DMS 273 treated with DMSO at 0.1 percent for 48 hours (cell line): ENCODE results near the gene SCNN1G.
"Not testable (repeated sequence)": the region's sequence is repeated elsewhere in the genome, so short reads cannot be mapped to it uniquely, and the experiment has no call there.

Source experiments
- DNase-seq: peaks from one replicate; lab custom pipeline; 2025; lab: John Stamatoyannopoulos, UW

SCNN1G gene

DNA sequence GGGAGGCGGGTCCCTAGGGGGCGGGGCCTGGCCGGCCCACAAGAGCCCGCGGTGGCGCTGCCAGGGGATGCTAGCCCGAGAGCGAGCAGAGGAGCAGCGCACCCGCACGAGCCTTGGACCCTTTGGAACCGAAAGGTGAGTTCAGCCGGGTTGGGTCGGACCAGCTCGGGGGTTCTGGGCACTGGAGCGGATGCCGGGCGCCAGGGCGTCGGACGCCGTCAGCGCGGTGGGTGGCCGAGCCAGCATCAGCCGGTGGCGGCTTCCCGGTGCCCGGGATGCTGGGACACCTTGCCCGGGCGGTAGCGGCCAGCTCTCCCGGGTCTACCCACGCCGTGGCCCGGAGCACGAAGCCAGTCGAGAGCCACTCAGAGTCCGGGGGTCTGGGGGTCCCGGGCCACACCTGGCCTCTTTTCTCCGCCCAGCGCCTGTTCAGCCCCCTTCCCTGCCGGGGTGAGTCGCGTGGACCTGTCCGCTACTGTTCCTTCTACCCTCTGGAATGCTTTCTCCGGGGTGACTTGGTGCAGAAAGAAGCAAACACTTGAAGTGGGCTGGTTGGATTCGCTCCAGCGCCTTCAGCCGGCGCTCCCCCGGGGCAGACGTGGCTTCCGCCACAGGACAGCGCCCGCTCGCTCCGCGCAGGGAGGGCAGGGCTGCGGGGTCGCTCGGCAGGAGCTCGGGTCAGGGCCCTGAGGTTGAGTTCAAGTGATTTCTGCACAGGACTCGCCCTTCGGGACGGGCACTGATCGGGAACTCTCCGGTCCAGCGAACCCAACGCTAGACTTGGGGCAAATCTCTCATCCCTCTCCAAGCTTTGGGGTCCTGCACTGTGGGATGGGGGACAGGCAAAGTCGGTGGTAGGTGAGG, at the start of gene SCNN1G:
TSS of gene SCNN1G (plus strand) at position 67 of the 864 bp plus-strand sequence. CDS start 3,527 bp downstream, outside the sequence.
- DNase-seq = no peak

DNA sequence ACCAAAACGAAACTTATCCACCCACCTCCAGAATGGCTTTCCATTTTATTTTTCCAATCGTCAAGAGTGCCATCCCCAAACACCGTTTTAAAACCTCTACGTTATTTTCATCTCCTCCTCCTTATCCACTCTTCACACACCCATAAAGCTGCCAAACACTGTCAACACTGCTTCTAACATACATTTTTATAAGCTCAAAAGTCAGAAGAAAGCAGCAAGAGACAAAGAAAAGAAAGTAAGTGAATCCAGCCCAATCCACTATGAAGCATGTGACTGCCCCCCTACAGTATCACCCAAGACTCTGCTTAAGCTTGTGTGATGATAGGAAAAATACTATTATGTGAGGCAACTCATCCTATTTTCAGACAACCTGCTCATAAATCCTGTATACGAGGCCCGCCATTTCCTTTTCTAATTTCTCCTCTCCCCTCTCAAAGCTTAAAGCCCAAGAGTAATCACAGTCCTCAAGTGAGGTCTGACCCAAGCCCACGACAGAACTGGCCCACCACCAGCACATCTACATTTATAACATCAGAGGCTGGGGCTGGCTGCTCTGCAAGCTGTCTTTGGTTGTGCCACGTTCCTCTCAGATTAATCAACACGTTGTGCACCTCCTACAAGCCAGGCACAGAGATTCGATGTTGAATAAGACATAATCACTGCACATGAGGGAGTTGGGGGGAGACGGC, 49.6 kb upstream of the SCNN1G start:
- no peak for DNase-seq

DNA sequence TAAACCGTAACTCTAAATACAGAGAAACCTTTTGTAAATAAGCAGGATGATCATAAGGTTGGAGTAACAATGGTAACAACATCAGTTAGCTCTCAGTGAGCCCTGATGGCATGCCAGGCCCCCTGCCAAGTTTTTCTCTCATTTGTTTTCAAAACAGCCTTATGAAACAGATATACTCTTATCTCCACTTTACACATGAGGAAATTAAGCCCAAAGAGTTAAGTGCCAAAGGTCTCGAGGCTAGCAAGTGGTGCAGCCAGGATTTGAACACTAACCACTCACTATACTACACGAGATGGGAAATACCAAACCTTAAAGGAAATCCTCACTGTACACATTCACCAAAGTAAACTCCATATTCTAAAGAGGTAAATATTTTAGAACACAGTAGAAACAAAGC, 48.3 kb upstream of the SCNN1G start:
- peak; percentile 43 for DNase-seq

GRCh38 chr16:23137256-23137655, 45.3 kb upstream of the SCNN1G start:
- DNase-seq = no peak

GRCh38 chr16:23137818-23138217, 44.7 kb upstream of the SCNN1G start:
- no peak for DNase-seq

DNA sequence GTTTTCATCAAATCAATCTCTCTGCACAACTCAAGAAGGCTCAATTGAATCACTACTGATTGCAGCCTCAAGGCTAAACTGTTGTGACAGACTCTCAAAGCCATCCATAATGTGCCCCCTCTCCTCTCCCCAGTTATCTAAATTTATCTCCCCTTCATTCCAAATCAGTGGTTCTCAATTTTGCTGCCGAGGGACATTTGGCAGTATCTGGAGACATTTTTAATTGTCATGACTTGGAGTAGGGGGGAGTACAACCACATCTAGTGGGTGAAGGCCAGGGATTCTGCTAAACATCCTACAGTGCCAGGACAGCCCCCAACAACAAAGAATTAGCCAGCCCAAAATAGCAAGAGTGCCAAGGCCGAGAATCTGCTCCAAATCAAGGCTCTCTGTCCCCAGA, 42.4 kb upstream of the SCNN1G start:
- DNase-seq = no peak

- DNase-seq = no peak
These were observed 41.5 kb upstream of the SCNN1G start for GRCh38 chr16:23141033-23141432.

GRCh38 chr16:23141500-23141899, 41.0 kb upstream of the SCNN1G start:
- DNase-seq = no peak

GRCh38 chr16:23141959-23142740, 40.4 kb upstream of the SCNN1G start:
- DNase-seq = no peak

DNA sequence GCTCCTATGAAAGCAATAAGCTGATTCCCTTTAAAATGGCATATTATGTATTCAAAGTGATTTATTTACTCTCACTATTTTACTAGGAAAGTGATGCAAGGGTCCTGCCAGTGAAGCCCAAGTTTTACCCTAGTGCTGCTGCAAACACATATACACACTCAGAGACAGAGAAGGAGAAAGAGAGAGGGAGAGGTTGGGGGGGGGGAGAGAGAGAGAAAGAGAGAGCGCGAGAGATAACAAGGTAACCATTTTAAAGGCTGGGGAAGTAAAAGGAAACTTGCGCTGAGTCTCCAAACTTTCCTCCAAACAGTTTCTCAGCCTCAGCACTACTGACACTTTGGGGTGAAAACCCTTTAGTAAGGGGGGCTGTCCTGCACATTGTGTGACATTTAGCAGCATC, 39.2 kb upstream of the SCNN1G start:
- no peak for DNase-seq

GRCh38 chr16:23144393-23144792, 38.2 kb upstream of the SCNN1G start:
- DNase-seq = not testable (repeated sequence)

DNA sequence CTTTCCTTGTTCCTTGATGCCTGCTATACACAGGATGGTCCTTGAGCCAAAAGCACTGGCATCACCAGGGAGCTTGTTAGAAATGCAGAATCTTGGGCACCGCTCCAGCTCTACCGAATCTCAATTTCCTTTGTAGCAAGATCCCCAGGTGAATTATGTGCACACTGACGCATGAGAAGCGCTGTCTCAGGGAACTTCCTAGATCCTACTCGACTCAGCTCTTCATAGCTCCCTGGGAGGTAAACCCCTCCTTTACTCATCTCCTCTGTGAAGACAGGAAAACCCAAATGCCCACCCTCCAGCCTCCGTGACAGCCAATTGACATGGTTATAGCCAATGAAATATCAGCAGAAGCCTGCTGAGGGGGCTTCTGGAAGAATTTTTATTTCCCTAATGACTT, 37.4 kb upstream of the SCNN1G start:
- DNase-seq = no peak

DNA sequence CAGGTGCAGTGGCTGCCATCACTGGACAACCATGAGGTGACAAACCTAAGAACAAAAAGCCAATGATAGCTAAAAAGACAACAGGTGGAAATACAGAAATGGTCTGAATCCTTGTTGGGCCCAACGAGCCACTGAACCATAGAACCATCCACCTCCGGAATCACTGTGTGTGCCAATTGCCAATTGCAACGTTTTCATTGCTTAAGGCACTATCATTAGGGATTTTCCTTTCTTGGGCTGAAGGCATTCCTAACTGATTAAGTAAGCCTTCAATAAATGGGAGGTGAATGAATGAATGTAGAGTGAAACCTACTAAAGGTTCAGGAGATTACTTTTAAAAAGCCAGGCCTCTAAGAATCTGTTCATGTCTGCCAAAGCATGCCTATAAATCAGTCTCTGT, 36.9 kb upstream of the SCNN1G start:
- DNase-seq = no peak

- no peak for DNase-seq
These were observed 35.5 kb upstream of the SCNN1G start for GRCh38 chr16:23146877-23147601.

DNA sequence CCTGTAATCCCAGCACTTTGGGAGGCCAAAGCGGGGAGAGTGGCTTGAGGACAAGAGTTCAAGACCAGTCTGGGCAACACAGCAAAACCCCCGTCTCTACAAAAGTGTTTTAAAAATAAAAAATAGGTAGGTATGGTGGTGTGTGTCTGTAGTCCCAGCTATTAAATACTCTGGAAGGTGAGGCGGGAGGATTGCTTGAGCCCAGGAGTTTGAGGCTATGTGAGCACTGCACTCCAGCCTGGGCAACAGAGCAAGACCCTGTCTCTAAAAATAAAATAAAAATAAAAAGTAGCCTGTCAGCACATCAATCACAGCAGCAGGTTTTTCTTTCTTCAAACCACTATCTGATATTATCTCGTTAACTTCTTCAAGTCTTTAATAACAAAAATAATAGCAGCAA, 34.9 kb upstream of the SCNN1G start:
- no peak for DNase-seq

- DNase-seq = no peak
These were observed 34.4 kb upstream of the SCNN1G start for GRCh38 chr16:23148166-23148512.

DNA sequence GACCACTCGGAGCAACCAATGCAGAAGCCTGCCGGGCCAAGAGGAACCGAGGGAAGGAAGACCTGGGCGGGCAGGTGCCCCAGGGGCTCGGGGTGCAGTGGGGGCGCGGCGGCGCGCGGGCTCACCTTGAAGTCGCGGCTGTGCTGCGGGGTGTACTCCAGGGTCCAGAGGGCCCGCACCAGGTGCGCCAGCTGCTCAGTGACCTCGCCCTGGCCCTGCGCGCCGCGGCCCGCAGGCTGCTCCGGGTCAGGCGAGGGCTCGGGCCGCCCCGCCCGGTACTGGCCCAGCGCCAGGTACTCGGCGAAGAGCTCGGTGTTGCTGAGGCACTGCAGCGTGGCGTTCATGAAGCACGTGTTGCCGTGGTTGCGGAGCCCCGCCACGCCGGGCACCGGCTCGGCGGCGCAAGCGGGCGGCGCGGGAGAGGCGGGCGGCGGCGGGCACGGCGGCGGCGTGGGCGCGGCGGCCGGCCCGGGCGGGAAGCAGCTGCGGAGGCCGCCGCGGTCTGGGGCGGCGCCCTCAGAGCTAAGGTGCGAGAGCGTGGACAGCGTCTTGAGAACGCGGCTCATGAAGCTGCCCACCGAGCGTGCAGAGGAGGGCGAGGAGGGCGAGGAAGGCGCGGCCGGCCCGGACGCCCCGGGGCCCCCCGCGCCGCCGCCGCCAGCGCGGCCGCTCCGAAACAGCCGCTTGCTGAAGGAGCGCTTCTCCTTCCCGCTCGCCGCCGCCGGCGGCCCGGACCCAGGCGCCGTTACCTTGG, 33.9 kb upstream of the SCNN1G start:
- no peak for DNase-seq

- DNase-seq = peak; percentile 86
These were observed 33.1 kb upstream of the SCNN1G start, which contains the start of gene USP31 for GRCh38 chr16:23149267-23149992. TSS of gene USP31 (minus strand) at chr16:23149452. CDS start at chr16:23149270, 182 bp downstream.

GRCh38 chr16:23149993-23150364, 32.6 kb upstream of the SCNN1G start:
- no peak for DNase-seq

- no peak for DNase-seq
These were observed 30.0 kb upstream of the SCNN1G start for GRCh38 chr16:23152386-23153178.
